Measurements from ENCODE around the gene KDM3A. TPM values are rescaled to one million over a fixed set of nuclear protein-coding genes. Genes with fewer than 3 reads are reported as not detected.

KDM3A gene
- total RNA-seq, 1 donor from 2014 or later, result 76.2 TPM

DNA sequence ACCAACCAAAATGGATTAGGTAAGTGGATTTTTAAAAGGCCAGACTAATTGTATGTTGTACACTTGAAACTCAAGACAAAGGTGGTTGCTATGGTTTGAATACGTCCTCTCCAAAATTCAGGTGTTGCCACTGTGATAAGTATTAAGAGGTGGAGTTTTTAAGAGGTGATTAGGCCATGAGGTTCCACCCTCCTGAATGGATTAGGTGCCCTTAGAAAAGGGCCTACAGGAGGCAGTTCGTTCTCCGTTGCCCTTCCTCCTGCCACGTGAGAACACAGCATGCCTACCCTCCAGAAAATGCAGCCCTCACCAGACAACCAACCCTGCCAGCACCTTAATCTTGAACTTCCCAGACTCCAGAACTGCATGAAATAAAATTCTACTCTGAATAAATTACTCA lies 70.9 kb downstream of the KDM3A start:
- no peak for TF ChIP-seq EZH2 (IDR thresholded peaks at IDR 0.05; ENCODE audit: insufficient read depth, low read length)
- TF ChIP-seq, protein P1, sequence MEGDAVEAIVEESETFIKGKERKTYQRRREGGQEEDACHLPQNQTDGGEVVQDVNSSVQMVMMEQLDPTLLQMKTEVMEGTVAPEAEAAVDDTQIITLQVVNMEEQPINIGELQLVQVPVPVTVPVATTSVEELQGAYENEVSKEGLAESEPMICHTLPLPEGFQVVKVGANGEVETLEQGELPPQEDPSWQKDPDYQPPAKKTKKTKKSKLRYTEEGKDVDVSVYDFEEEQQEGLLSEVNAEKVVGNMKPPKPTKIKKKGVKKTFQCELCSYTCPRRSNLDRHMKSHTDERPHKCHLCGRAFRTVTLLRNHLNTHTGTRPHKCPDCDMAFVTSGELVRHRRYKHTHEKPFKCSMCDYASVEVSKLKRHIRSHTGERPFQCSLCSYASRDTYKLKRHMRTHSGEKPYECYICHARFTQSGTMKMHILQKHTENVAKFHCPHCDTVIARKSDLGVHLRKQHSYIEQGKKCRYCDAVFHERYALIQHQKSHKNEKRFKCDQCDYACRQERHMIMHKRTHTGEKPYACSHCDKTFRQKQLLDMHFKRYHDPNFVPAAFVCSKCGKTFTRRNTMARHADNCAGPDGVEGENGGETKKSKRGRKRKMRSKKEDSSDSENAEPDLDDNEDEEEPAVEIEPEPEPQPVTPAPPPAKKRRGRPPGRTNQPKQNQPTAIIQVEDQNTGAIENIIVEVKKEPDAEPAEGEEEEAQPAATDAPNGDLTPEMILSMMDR (IDR thresholded peaks at IDR 0.05; ENCODE audit: insufficient read depth, low read depth, low read length), result no peak
- Histone ChIP-seq H3K4me1 (ENCODE audit: insufficient read depth, low read length) (no peaks in the 10 kb centered on the region), H3K4me3 (ENCODE audit: insufficient read depth, low read depth, low read length) (no peak overlapping the region), H3K27ac (ENCODE audit: low read depth, low read length) (no peak overlapping the region), H3K79me2 (ENCODE audit: insufficient read depth, low read length) (no peaks in the 10 kb centered on the region), H3K27me3 (ENCODE audit: insufficient read depth, low read length) (no peaks in the 10 kb centered on the region), H2AFZ (ENCODE audit: low read depth, low read length) (no peak overlapping the region), H3K9ac (ENCODE audit: low read length) (no peak overlapping the region), H3K36me3 (ENCODE audit: insufficient read depth, low read length) (peaks cover 8% of the 10 kb centered on the region), H4K20me1 (ENCODE audit: insufficient read depth, low read length) (peaks cover 9% of the 10 kb centered on the region), H3K4me2 (ENCODE audit: low read length) (no peak overlapping the region), H3K9me3 (ENCODE audit: insufficient read depth, low read depth, low read length) (no peaks in the 10 kb centered on the region)
- FAIRE-seq (no peak), DNase-seq (ENCODE audit: low read depth) (no peak)
- Mint-ChIP-seq H3K9me3 (ENCODE audit: unreplicated experiment) (no peaks in the 10 kb centered on the region), H3K27ac (ENCODE audit: unreplicated experiment) (no peak overlapping the region), H3K27me3 (ENCODE audit: low read depth, unreplicated experiment) (no peaks in the 10 kb centered on the region), H3K4me3 (ENCODE audit: unreplicated experiment) (no peak overlapping the region), H3K4me1 (ENCODE audit: low read depth, unreplicated experiment) (peaks cover 10% of the 10 kb centered on the region), H3K36me3 (ENCODE audit: low read depth, unreplicated experiment) (peaks cover 17% of the 10 kb centered on the region)

DNA sequence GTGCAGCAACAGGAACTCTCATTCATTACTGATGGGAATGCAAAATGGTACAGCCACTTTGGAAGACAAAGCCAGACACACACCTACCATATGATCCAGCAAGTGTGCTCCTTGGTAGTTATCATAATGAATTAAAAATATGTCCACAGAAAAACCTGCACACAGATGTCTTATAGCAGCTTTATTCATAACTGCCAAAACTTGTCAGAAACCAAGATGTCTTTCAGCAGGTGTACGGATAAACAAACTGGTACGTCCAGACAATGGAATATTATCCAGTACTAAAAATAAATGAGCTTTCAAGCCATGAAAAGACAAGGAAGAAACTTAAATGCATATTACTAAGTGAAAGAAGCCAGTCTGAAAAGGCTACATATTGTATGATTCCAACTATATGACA lies 71.7 kb downstream of the KDM3A start:
- FAIRE-seq (no peak), DNase-seq (ENCODE audit: low read depth) (no peak)
- Mint-ChIP-seq H3K27me3 (ENCODE audit: low read depth, unreplicated experiment) (no peaks in the 10 kb centered on the region), H3K4me3 (ENCODE audit: unreplicated experiment) (no peak overlapping the region), H3K27ac (ENCODE audit: unreplicated experiment) (no peak overlapping the region), H3K9me3 (ENCODE audit: unreplicated experiment) (no peaks in the 10 kb centered on the region), H3K4me1 (ENCODE audit: low read depth, unreplicated experiment) (peaks cover 10% of the 10 kb centered on the region), H3K36me3 (ENCODE audit: low read depth, unreplicated experiment) (peaks cover 15% of the 10 kb centered on the region)
- no peaks in the 10 kb centered on the region for H3K9me3 ChIP-seq (ENCODE audit: insufficient read depth, low read depth, low read length)
- no peaks in the 10 kb centered on the region for H3K27me3 ChIP-seq (ENCODE audit: insufficient read depth, low read length)
- no peak overlapping the region for H3K27ac ChIP-seq (ENCODE audit: low read depth, low read length)
- peaks cover 9% of the 10 kb centered on the region for H4K20me1 ChIP-seq (ENCODE audit: insufficient read depth, low read length)
- no peaks in the 10 kb centered on the region for H3K4me1 ChIP-seq (ENCODE audit: insufficient read depth, low read length)
- H3K79me2 ChIP-seq (ENCODE audit: insufficient read depth, low read length), result no peaks in the 10 kb centered on the region
- H3K36me3 ChIP-seq (ENCODE audit: insufficient read depth, low read length), result peaks cover 8% of the 10 kb centered on the region
- no peak overlapping the region for H3K4me3 ChIP-seq (ENCODE audit: insufficient read depth, low read depth, low read length)
- no peak overlapping the region for H3K4me2 ChIP-seq (ENCODE audit: low read length)
- no peak overlapping the region for H2AFZ ChIP-seq (ENCODE audit: low read depth, low read length)
- no peak overlapping the region for H3K9ac ChIP-seq (ENCODE audit: low read length)
- no peak for TF ChIP-seq EZH2 (IDR thresholded peaks at IDR 0.05; ENCODE audit: insufficient read depth, low read length)
- TF ChIP-seq, protein P1 (IDR thresholded peaks at IDR 0.05; ENCODE audit: insufficient read depth, low read depth, low read length), result no peak

DNA sequence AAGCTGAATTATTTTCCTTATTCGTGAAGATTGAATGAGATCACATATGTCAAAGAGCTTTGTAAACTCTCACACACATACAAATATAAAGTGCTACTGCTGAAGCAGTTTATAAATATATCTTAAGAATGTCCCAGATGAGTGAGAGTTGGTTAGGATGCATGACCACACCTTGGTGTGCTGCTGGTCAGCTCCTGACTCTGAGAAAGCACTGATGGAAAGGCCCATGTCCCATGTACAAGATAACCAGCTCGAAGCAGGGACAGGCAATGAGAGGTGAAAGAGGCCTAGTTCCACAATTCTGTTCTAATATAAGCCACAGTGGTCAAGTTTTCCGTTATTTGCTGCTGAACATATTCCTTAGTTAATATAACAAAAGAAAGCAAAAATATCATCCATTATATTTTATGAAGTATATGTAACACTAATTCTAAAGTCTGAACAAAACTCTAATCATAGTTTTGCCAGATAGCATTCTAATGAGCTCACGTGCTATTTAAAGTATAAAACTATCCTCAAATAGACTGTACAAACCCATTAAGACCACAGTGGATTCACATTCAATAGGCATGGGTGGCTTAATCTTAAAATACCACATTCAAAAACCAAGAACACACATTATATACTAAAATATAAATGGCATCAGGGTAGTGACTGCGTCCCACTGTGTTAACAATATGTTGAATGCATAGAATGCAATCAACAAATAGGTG lies 72.9 kb downstream of the KDM3A start:
- H3K27me3 ChIP-seq (ENCODE audit: insufficient read depth, low read length), result no peaks in the 10 kb centered on the region
- Mint-ChIP-seq H3K4me1 (ENCODE audit: low read depth, unreplicated experiment) (peaks cover 3% of the 10 kb centered on the region), H3K36me3 (ENCODE audit: low read depth, unreplicated experiment) (peaks cover 8% of the 10 kb centered on the region), H3K27me3 (ENCODE audit: low read depth, unreplicated experiment) (no peaks in the 10 kb centered on the region), H3K27ac (ENCODE audit: unreplicated experiment) (no peak overlapping the region), H3K4me3 (ENCODE audit: unreplicated experiment) (no peak overlapping the region), H3K9me3 (ENCODE audit: unreplicated experiment) (no peaks in the 10 kb centered on the region)
- no peak overlapping the region for H3K4me2 ChIP-seq (ENCODE audit: low read length)
- no peak for TF ChIP-seq EZH2 (IDR thresholded peaks at IDR 0.05; ENCODE audit: insufficient read depth, low read length)
- TF ChIP-seq, protein P1 (IDR thresholded peaks at IDR 0.05; ENCODE audit: insufficient read depth, low read depth, low read length), result no peak
- H3K27ac ChIP-seq (ENCODE audit: low read depth, low read length), result no peak overlapping the region
- H3K4me1 ChIP-seq (ENCODE audit: insufficient read depth, low read length), result no peaks in the 10 kb centered on the region
- peaks cover 5% of the 10 kb centered on the region for H4K20me1 ChIP-seq (ENCODE audit: insufficient read depth, low read length)
- H3K36me3 ChIP-seq (ENCODE audit: insufficient read depth, low read length), result peaks cover 5% of the 10 kb centered on the region
- no peak overlapping the region for H3K4me3 ChIP-seq (ENCODE audit: insufficient read depth, low read depth, low read length)
- FAIRE-seq, result no peak
- H2AFZ ChIP-seq (ENCODE audit: low read depth, low read length), result no peak overlapping the region
- H3K9me3 ChIP-seq (ENCODE audit: insufficient read depth, low read depth, low read length), result no peaks in the 10 kb centered on the region
- DNase-seq (ENCODE audit: low read depth), result no peak
- H3K9ac ChIP-seq (ENCODE audit: low read length), result no peak overlapping the region
- no peaks in the 10 kb centered on the region for H3K79me2 ChIP-seq (ENCODE audit: insufficient read depth, low read length)

All from astrocyte (in vitro differentiated cells and primary cell).